Measurements from ENCODE around the gene MDK.

- TF ChIP-seq, protein P1, sequence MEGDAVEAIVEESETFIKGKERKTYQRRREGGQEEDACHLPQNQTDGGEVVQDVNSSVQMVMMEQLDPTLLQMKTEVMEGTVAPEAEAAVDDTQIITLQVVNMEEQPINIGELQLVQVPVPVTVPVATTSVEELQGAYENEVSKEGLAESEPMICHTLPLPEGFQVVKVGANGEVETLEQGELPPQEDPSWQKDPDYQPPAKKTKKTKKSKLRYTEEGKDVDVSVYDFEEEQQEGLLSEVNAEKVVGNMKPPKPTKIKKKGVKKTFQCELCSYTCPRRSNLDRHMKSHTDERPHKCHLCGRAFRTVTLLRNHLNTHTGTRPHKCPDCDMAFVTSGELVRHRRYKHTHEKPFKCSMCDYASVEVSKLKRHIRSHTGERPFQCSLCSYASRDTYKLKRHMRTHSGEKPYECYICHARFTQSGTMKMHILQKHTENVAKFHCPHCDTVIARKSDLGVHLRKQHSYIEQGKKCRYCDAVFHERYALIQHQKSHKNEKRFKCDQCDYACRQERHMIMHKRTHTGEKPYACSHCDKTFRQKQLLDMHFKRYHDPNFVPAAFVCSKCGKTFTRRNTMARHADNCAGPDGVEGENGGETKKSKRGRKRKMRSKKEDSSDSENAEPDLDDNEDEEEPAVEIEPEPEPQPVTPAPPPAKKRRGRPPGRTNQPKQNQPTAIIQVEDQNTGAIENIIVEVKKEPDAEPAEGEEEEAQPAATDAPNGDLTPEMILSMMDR (IDR thresholded peaks at IDR 0.05; ENCODE audit: low read depth, low read length, missing input control) = no peak
- TF ChIP-seq YY1 (IDR thresholded peaks at IDR 0.05) = no peak
- TF ChIP-seq SP1 (IDR thresholded peaks at IDR 0.05) = no peak
- TF ChIP-seq, protein P2, sequence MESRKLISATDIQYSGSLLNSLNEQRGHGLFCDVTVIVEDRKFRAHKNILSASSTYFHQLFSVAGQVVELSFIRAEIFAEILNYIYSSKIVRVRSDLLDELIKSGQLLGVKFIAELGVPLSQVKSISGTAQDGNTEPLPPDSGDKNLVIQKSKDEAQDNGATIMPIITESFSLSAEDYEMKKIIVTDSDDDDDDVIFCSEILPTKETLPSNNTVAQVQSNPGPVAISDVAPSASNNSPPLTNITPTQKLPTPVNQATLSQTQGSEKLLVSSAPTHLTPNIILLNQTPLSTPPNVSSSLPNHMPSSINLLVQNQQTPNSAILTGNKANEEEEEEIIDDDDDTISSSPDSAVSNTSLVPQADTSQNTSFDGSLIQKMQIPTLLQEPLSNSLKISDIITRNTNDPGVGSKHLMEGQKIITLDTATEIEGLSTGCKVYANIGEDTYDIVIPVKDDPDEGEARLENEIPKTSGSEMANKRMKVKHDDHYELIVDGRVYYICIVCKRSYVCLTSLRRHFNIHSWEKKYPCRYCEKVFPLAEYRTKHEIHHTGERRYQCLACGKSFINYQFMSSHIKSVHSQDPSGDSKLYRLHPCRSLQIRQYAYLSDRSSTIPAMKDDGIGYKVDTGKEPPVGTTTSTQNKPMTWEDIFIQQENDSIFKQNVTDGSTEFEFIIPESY (IDR thresholded peaks at IDR 0.05) = no peak
- no peak for TF ChIP-seq REST (IDR thresholded peaks at IDR 0.05)
- no peak for TF ChIP-seq FOXA1 (IDR thresholded peaks at IDR 0.05)
Measured at GRCh38 chr11:46417711-46418110, 36.2 kb downstream of the MDK start.
